Loucy (cell line): Measurements from ENCODE around the gene NSMCE3.

Experiments
- EZH2phosphoT487 ChIP-seq: fragments of 200-600 bp; IDR thresholded peaks from 2 replicates; pipeline ENCODE4 v1.6.1; 2018; ENCODE audit warnings: antibody characterized with exemption, mild to moderate bottlenecking, moderate library complexity, borderline replicate concordance
- TF ChIP-seq, protein P1 (sequence below): fragments of 200-600 bp; sonication (generic); conservative IDR thresholded peaks from 2 replicates; pipeline ENCODE4 v1.5.1; 2014; ENCODE audit warnings: mild to moderate bottlenecking, antibody characterized with exemption, low read length

DNA sequence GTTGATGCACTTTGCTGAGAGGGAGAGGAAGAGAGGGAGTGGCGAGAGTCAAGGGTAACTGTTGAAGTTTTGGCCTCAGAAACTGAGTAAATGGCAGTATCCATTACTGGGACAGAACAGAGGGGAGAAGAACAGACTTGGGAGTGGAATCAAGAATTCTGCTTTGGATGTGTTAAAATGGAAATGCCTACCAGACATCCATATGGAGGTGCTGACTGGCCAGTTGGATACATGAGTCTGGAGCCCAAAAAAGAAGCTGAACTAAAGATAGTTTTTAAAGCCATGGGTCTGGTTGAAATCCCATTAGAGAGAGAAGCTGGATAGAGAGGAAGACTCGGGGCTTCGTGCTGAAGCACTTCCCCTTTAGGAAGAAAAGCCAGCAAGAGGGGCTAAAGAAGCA is 35.9 kb upstream of the NSMCE3 start:
- TF ChIP-seq, protein P1, sequence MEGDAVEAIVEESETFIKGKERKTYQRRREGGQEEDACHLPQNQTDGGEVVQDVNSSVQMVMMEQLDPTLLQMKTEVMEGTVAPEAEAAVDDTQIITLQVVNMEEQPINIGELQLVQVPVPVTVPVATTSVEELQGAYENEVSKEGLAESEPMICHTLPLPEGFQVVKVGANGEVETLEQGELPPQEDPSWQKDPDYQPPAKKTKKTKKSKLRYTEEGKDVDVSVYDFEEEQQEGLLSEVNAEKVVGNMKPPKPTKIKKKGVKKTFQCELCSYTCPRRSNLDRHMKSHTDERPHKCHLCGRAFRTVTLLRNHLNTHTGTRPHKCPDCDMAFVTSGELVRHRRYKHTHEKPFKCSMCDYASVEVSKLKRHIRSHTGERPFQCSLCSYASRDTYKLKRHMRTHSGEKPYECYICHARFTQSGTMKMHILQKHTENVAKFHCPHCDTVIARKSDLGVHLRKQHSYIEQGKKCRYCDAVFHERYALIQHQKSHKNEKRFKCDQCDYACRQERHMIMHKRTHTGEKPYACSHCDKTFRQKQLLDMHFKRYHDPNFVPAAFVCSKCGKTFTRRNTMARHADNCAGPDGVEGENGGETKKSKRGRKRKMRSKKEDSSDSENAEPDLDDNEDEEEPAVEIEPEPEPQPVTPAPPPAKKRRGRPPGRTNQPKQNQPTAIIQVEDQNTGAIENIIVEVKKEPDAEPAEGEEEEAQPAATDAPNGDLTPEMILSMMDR: no peak
- no peak for TF ChIP-seq EZH2phosphoT487
